MG63 (cell line): Measurements from ENCODE around the gene LGALS4. TPM values are rescaled to one million over a fixed set of nuclear protein-coding genes. Genes with fewer than 3 reads are reported as not detected.
"Not testable (repeated sequence)": the region's sequence is repeated elsewhere in the genome, so short reads cannot be mapped to it uniquely, and the experiment has no call there.

ENCODE experiments used
- DNase-seq: peaks from one replicate; pipeline ENCODE4 v3.0.0-alpha.2; 2020
- H3K27me3 ChIP-seq: fragments of 250-450 bp; sonication (Bioruptor Pico); 2 replicates; pipeline ENCODE4 v1.5.1; 2020; ENCODE audit warnings: mild to moderate bottlenecking, moderate library complexity
- H3K36me3 ChIP-seq: fragments of 250-450 bp; sonication (Bioruptor Pico); 2 replicates; pipeline ENCODE4 v1.5.1; 2020; ENCODE audit warnings: mild to moderate bottlenecking, moderate library complexity
- H3K4me3 ChIP-seq: fragments of 250-450 bp; sonication (Bioruptor Pico); 2 replicates; pipeline ENCODE4 v1.5.1; 2020; ENCODE audit warnings: mild to moderate bottlenecking, moderate library complexity
- H3K9me3 ChIP-seq: fragments of 250-450 bp; sonication (Bioruptor Pico); 2 replicates; pipeline ENCODE4 v1.5.1; 2020; ENCODE audit warnings: mild to moderate bottlenecking, moderate library complexity
- total RNA-seq: library from RNA; depleted of rRNA; stranded (reverse); fragments of >200 nt; shearing (Covaris generic); gene quantifications from 2 replicates; pipeline ENCODE4 v1.2.3, GENCODE V29; 2014; ENCODE audit warnings: low replicate concordance

Gene LGALS4
- total RNA-seq, 1 experiment from 2014 or later: not detected

GRCh38 chr19:38813323-38813722 lies 578 bp upstream of the LGALS4 start:
- peaks cover 14% of the 10 kb centered on the region for H3K36me3 ChIP-seq
- H3K27me3 ChIP-seq: no peaks in the 10 kb centered on the region
- H3K9me3 ChIP-seq: no peaks in the 10 kb centered on the region
- no peak overlapping the region for H3K4me3 ChIP-seq
- no peak for DNase-seq

GRCh38 chr19:38812009-38812840 lies 520 bp downstream of the LGALS4 start:
- DNase-seq: no peak
- no peaks in the 10 kb centered on the region for H3K27me3 ChIP-seq
- H3K4me3 ChIP-seq: no peak overlapping the region
- H3K36me3 ChIP-seq: peaks cover 7% of the 10 kb centered on the region
- H3K9me3 ChIP-seq: no peaks in the 10 kb centered on the region

- H3K4me3 ChIP-seq: no peak overlapping the region
- DNase-seq: no peak
- H3K27me3 ChIP-seq: no peaks in the 10 kb centered on the region
- no peaks in the 10 kb centered on the region; the same call in 1 of the 2 replicates for H3K36me3 ChIP-seq
- no peaks in the 10 kb centered on the region for H3K9me3 ChIP-seq
These were observed 3.0 kb downstream of the LGALS4 start for GRCh38 chr19:38809592-38810252.

GRCh38 chr19:38808741-38809140 lies 4.0 kb downstream of the LGALS4 start:
- no peak for DNase-seq
- no peak overlapping the region for H3K4me3 ChIP-seq
- no peaks in the 10 kb centered on the region for H3K36me3 ChIP-seq
- no peaks in the 10 kb centered on the region for H3K9me3 ChIP-seq
- no peaks in the 10 kb centered on the region for H3K27me3 ChIP-seq

GRCh38 chr19:38807374-38808098 lies 5.2 kb downstream of the LGALS4 start:
- not testable (repeated sequence) for H3K27me3 ChIP-seq, H3K4me3 ChIP-seq, H3K9me3 ChIP-seq, DNase-seq, H3K36me3 ChIP-seq

GRCh38 chr19:38806371-38806770 lies 6.4 kb downstream of the LGALS4 start:
- no peaks in the 10 kb centered on the region for H3K9me3 ChIP-seq
- H3K36me3 ChIP-seq: no peaks in the 10 kb centered on the region
- H3K27me3 ChIP-seq: no peaks in the 10 kb centered on the region
- no peak for DNase-seq
- H3K4me3 ChIP-seq: no peak overlapping the region

- no peaks in the 10 kb centered on the region for H3K27me3 ChIP-seq
These were observed 7.6 kb downstream of the LGALS4 start for GRCh38 chr19:38805180-38805579.

GRCh38 chr19:38803543-38803942 lies 9.2 kb downstream of the LGALS4 start:
- H3K9me3 ChIP-seq: no peaks in the 10 kb centered on the region
- no peak overlapping the region for H3K4me3 ChIP-seq
- H3K36me3 ChIP-seq: no peaks in the 10 kb centered on the region
- H3K27me3 ChIP-seq: no peaks in the 10 kb centered on the region
- no peak for DNase-seq

More at GRCh38 chr19:38805180-38805579, 7.6 kb downstream of the LGALS4 start:
- DNase-seq: no peak
- no peaks in the 10 kb centered on the region for H3K9me3 ChIP-seq
- no peak overlapping the region for H3K4me3 ChIP-seq
- H3K36me3 ChIP-seq: no peaks in the 10 kb centered on the region

- H3K4me3 ChIP-seq: no peak overlapping the region
- H3K9me3 ChIP-seq: no peaks in the 10 kb centered on the region
- DNase-seq: no peak
- no peaks in the 10 kb centered on the region for H3K27me3 ChIP-seq
- no peaks in the 10 kb centered on the region for H3K36me3 ChIP-seq
These were observed 11.2 kb downstream of the LGALS4 start for GRCh38 chr19:38801359-38802095.

- H3K27me3 ChIP-seq: no peaks in the 10 kb centered on the region
- no peak overlapping the region for H3K4me3 ChIP-seq
- H3K9me3 ChIP-seq: peaks cover 1% of the 10 kb centered on the region; the same call in 1 of the 2 replicates
- no peaks in the 10 kb centered on the region for H3K36me3 ChIP-seq
- no peak for DNase-seq
These were observed 12.0 kb downstream of the LGALS4 start for GRCh38 chr19:38800577-38801347.

- peaks cover 2% of the 10 kb centered on the region; the same call in 1 of the 2 replicates for H3K9me3 ChIP-seq
- no peak overlapping the region for H3K4me3 ChIP-seq
- peak; percentile 45 for DNase-seq
- no peaks in the 10 kb centered on the region for H3K27me3 ChIP-seq
- H3K36me3 ChIP-seq: no peaks in the 10 kb centered on the region
These were observed 13.6 kb downstream of the LGALS4 start for GRCh38 chr19:38799104-38799503.

GRCh38 chr19:38797781-38798180 lies 15.0 kb downstream of the LGALS4 start:
- not testable (repeated sequence) for H3K36me3 ChIP-seq, DNase-seq, H3K9me3 ChIP-seq, H3K4me3 ChIP-seq, H3K27me3 ChIP-seq

- Histone ChIP-seq H3K27me3 (no peaks in the 10 kb centered on the region), H3K36me3 (no peaks in the 10 kb centered on the region), H3K4me3 (no peak overlapping the region), H3K9me3 (peaks cover 2% of the 10 kb centered on the region; the same call in 1 of the 2 replicates)
- no peak for DNase-seq
These were observed 16.6 kb downstream of the LGALS4 start for GRCh38 chr19:38796154-38796553.

GRCh38 chr19:38795549-38795948 lies 17.2 kb downstream of the LGALS4 start:
- H3K4me3 ChIP-seq: no peak overlapping the region
- H3K27me3 ChIP-seq: no peaks in the 10 kb centered on the region
- DNase-seq: no peak
- H3K36me3 ChIP-seq: no peaks in the 10 kb centered on the region
- peaks cover 2% of the 10 kb centered on the region; the same call in 1 of the 2 replicates for H3K9me3 ChIP-seq

GRCh38 chr19:38793671-38794070 lies 19.1 kb downstream of the LGALS4 start:
- Histone ChIP-seq H3K9me3 (peaks cover 2% of the 10 kb centered on the region; the same call in 1 of the 2 replicates), H3K36me3 (no peaks in the 10 kb centered on the region), H3K27me3 (no peaks in the 10 kb centered on the region), H3K4me3 (no peak overlapping the region)
- DNase-seq: no peak

- Histone ChIP-seq H3K36me3 (no peaks in the 10 kb centered on the region), H3K27me3 (no peaks in the 10 kb centered on the region), H3K9me3 (peaks cover 2% of the 10 kb centered on the region; the same call in 1 of the 2 replicates), H3K4me3 (no peak overlapping the region)
- no peak for DNase-seq
These were observed 19.6 kb downstream of the LGALS4 start for GRCh38 chr19:38793177-38793576.
